Skeletal muscle satellite cell (primary cell): ENCODE results near the gene THSD1.
A peak's percentile ranks its signal among the peaks of the same experiment; 100 is the strongest.
"Not testable (repeated sequence)": the region's sequence is repeated elsewhere in the genome, so short reads cannot be mapped to it uniquely, and the experiment has no call there.

ENCODE experiments used
- H3K27me3 ChIP-seq: 2 replicates; pipeline ENCODE4 v1.7.0; 2013; ENCODE audit warnings: low read length; ENCODE audit not compliant: control insufficient read depth, insufficient read depth
- H3K36me3 ChIP-seq: 2 replicates; pipeline ENCODE4 v1.7.0; 2013; ENCODE audit warnings: mild to moderate bottlenecking, control low read depth, low read length; ENCODE audit not compliant: insufficient read depth
- H3K4me1 ChIP-seq: 2 replicates; pipeline ENCODE4 v1.7.0; 2013; ENCODE audit warnings: low read length; ENCODE audit not compliant: control insufficient read depth, insufficient read depth
- H3K4me2 ChIP-seq: 2 replicates; pipeline ENCODE4 v1.7.0; 2013; ENCODE audit warnings: mild to moderate bottlenecking, low read length
- H3K4me3 ChIP-seq: 2 replicates; pipeline ENCODE4 v1.7.0; 2013; ENCODE audit warnings: low read length
- H3K9ac ChIP-seq: 2 replicates; pipeline ENCODE4 v1.7.0; 2013; ENCODE audit warnings: mild to moderate bottlenecking, low read depth, low read length, moderate library complexity
- H3K9me3 ChIP-seq: replicated peaks from 2 replicates; pipeline ENCODE4 v1.7.0; 2013; ENCODE audit warnings: mild to moderate bottlenecking, control low read depth, low read length

THSD1 gene

DNA sequence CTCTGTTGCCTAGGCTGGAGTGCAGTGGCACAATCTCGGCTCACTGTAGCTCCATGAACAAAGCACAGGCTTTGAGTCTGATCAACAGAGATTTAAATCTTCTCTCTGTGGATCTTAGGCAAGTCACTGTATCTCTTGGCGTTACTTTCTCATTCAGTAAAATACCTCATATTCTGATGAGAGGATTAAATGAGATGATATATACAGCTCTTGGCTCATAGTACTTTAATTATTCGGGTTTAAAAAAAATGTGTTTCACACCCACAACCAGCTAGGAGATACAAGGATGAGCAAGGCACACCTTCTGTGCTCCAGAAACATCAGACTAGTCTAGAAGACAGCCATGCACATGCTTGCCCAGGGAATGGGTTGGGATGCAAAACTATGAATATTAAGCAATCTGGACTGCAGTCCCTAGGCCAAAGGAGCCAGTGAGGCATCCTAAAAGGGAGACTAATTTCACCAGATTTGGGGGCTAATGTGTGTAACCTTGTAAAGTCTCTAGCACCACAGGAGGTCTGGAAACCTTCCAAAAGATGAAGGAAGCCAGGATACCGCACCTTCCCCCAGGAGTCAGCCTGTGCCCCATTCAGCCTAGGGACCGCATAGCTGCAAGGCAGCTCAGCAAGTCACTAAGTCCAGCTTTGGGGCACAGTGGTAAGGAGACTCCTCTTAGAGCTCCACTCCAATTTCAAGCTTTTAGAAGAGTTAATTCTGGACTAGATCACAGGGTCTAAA, 42.0 kb upstream of the THSD1 start:
- H3K4me1 ChIP-seq: peaks cover 19% of the 10 kb centered on the region
- H3K4me2 ChIP-seq: peak overlapping the region; percentile 76
- H3K9ac ChIP-seq: peak overlapping the region; percentile 97
- no peaks in the 10 kb centered on the region for H3K9me3 ChIP-seq
- H3K4me3 ChIP-seq: peak overlapping the region; percentile 80
- no peaks in the 10 kb centered on the region for H3K27me3 ChIP-seq
- H3K36me3 ChIP-seq: peaks cover 10% of the 10 kb centered on the region

DNA sequence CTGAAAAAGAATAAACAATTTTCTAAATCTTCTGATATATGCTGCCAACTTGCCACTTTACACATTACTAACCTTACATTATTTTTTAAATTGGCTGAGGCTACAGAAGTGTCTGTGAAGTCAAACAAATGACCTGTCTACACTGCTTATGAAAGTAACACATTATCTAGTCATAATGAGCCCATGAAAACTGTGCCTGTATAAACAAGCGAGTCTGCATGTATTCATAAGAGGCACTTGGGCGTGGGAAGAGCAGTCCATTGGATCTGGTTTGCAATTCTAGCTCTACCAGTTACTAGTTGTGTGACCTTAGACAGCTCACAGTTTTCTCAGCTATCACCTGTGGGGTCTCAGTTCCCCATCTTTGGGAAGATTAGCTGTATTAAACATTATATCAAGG, 41.4 kb upstream of the THSD1 start:
- Histone ChIP-seq H3K27me3 (no peaks in the 10 kb centered on the region), H3K36me3 (peaks cover 14% of the 10 kb centered on the region), H3K9me3 (no peaks in the 10 kb centered on the region), H3K4me2 (no peak overlapping the region), H3K4me1 (peaks cover 19% of the 10 kb centered on the region), H3K9ac (no peak overlapping the region), H3K4me3 (no peak overlapping the region)

DNA sequence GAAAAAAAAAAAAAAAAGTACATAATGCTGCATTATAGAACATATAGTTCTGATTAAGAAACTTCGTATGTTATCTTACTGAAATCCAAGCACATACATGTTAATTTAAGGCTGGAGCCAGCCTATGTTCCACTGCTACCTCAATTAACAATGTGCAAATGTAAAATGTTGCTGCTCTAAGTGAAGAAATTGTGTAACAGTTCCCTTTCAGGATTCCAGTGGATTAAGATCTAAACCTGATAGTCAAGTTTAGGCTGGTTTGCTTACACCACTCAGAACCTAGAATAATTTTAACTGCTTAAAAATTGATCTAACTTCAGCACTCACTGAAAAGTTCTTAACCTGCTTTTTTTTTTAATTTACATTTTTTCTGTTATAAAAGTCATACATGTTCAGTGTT, 40.3 kb upstream of the THSD1 start:
- H3K27me3 ChIP-seq: no peaks in the 10 kb centered on the region
- no peaks in the 10 kb centered on the region for H3K9me3 ChIP-seq
- H3K4me2 ChIP-seq: no peak overlapping the region
- H3K4me1 ChIP-seq: peaks cover 19% of the 10 kb centered on the region
- no peak overlapping the region for H3K4me3 ChIP-seq
- no peak overlapping the region for H3K9ac ChIP-seq
- peaks cover 14% of the 10 kb centered on the region for H3K36me3 ChIP-seq

DNA sequence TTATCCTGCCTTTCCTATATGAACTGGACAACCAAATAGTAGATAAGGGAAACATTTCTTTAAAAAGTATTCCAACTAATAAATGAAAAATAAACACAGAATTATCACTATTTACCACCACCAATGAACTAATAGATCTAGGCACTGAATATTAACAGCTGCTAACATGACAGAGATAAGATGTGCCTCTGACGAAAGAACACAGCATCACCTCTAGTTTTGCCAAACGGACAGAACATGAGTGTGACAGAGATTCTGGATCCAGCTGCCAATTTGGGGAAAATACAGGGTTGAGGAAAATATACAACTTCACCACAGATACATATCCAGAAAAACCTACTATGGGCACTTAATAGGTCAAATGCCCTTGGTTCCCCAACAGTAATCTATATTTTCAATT, 26.5 kb upstream of the THSD1 start:
- Histone ChIP-seq H3K9me3 (no peaks in the 10 kb centered on the region), H3K4me1 (peaks cover 13% of the 10 kb centered on the region), H3K9ac (no peak overlapping the region), H3K27me3 (no peaks in the 10 kb centered on the region), H3K36me3 (peaks cover 64% of the 10 kb centered on the region), H3K4me2 (no peak overlapping the region), H3K4me3 (no peak overlapping the region)

DNA sequence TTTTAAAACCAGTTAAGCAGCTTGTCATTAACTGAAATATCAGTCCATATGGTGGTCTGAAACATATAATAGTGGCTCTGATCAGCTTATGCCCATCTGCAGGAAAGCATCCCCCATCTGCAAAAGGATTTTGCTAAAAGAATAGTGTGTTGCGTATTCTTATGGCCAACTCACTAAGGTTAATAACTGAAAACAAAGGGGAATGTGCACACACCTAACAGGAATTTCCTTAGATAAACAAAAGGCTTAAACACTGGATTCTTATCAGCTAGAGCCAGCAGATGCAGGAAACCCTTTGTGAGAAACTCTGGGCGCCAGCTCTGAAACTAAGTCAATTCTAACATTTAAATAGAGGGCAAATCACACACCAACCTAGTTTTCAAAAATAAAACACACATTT, 22.3 kb upstream of the THSD1 start:
- no peak overlapping the region for H3K4me3 ChIP-seq
- no peak overlapping the region for H3K9ac ChIP-seq
- peak overlapping the region; percentile 20 for H3K4me2 ChIP-seq
- no peaks in the 10 kb centered on the region for H3K9me3 ChIP-seq
- peaks cover 63% of the 10 kb centered on the region for H3K36me3 ChIP-seq
- H3K27me3 ChIP-seq: no peaks in the 10 kb centered on the region
- H3K4me1 ChIP-seq: peaks cover 13% of the 10 kb centered on the region

DNA sequence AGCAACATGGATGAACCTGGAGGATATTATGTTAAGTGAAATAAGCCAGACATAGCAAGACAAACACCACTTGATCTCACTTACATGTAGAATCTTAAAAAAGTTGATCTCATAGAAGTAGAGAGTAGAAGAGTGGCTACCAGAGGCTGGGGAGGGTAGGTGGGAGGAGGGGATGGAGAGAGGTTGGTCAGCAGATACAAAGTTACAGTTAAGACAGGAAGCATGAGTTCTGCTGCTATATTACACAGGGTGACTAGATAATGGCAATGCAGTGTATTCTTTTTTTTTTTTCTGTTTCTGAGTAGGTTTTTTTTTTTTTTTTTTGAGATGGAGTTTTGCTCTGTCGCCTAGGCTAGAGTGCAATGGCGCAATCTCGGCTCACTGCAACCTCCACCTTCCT, 15.2 kb upstream of the THSD1 start:
- Histone ChIP-seq H3K36me3 (peaks cover 67% of the 10 kb centered on the region), H3K9ac (no peak overlapping the region), H3K4me3 (no peak overlapping the region), H3K27me3 (no peaks in the 10 kb centered on the region), H3K4me2 (no peak overlapping the region), H3K4me1 (no peaks in the 10 kb centered on the region), H3K9me3 (no peaks in the 10 kb centered on the region)

DNA sequence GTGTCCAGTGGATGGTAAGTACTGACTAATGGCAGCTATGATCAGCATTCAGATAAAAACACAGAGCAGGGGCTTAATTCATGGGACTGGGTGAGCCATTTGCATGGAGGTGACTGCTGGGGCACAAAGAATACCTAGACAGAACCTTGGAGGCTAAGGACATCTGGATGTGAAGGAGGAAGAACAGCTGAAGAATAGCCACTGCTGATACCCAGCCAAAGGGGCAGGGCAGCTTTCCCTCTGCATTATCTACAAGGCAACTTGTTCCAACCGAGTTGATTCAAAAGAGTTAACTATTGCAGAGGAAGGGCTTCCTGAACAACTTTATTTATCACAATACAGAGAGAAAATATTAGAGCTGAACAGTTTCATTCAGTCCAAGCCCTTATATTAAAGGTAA, 13.1 kb upstream of the THSD1 start:
- H3K36me3 ChIP-seq: peaks cover 58% of the 10 kb centered on the region
- H3K4me2 ChIP-seq: no peak overlapping the region
- no peaks in the 10 kb centered on the region for H3K9me3 ChIP-seq
- no peak overlapping the region for H3K9ac ChIP-seq
- no peak overlapping the region for H3K4me3 ChIP-seq
- H3K27me3 ChIP-seq: no peaks in the 10 kb centered on the region
- peaks cover 19% of the 10 kb centered on the region for H3K4me1 ChIP-seq

DNA sequence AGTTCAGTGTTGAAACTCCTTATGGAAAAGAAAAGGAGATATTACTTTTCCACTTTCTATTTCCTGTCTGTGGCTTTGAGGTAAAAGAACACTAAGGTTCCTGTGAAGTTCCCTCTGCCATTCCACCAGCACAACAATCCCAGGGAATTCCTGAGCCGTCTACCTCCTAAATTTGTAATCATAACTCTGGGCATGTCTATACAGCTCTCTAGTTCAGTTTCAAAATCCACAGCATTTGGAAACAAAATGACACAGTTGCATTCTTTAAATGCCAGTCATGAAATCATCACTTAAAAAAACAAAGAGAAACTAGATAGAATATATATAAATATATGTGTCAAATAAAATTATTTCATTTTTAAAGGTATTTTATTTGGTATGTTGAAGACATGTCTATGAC, 9.0 kb upstream of the THSD1 start:
- peak overlapping the region; percentile 61 for H3K9ac ChIP-seq
- H3K4me1 ChIP-seq: peaks cover 32% of the 10 kb centered on the region
- no peaks in the 10 kb centered on the region for H3K9me3 ChIP-seq
- no peak overlapping the region for H3K4me3 ChIP-seq
- H3K27me3 ChIP-seq: no peaks in the 10 kb centered on the region
- peaks cover 49% of the 10 kb centered on the region for H3K36me3 ChIP-seq
- peak overlapping the region; percentile 41 for H3K4me2 ChIP-seq

DNA sequence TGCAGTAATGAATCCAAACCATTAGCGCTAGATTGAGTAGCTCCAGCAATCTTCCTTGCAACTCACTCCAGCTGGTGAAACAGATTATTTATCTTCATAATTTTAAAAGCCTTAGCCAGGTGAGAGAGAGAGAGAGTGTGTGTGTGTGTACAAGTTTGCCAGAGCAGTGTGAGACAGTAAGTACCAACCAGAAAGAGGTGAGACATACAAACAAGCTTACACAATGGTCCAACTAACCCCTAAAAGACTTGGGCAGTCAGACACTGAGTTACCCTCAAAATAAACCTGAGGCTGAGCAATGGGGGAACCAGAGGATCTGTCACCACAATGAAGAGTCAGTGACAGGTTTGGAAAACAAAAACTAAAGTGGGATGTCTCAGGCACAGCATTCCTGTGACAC, 8.1 kb upstream of the THSD1 start:
- H3K4me2 ChIP-seq: no peak overlapping the region
- H3K27me3 ChIP-seq: no peaks in the 10 kb centered on the region
- H3K36me3 ChIP-seq: peaks cover 49% of the 10 kb centered on the region
- H3K4me1 ChIP-seq: peaks cover 32% of the 10 kb centered on the region
- no peaks in the 10 kb centered on the region for H3K9me3 ChIP-seq
- peak overlapping the region; percentile 61 for H3K9ac ChIP-seq
- no peak overlapping the region for H3K4me3 ChIP-seq

DNA sequence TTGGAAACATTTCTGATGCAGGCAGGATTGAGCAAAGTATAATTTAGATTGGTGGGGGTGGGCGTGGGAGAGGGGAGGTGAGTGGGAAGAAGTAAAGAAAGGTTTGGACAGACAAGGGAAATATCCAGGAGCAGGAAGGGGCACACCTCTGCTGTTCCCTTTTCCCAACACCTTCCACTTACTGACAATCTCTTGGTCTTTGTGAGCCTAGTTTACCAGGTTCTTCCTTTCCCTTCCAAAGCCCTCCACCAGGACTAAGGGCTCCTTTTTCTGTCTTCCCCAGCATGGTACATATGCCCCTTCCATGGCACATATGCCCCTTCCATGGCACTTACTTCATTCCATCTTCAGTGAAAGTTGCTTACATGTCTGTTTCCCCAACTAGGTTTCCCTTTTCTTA, 6.2 kb upstream of the THSD1 start:
- H3K4me2 ChIP-seq: peak overlapping the region; percentile 18
- H3K9ac ChIP-seq: no peak overlapping the region
- H3K9me3 ChIP-seq: no peaks in the 10 kb centered on the region
- H3K27me3 ChIP-seq: no peaks in the 10 kb centered on the region
- peaks cover 32% of the 10 kb centered on the region for H3K4me1 ChIP-seq
- H3K4me3 ChIP-seq: no peak overlapping the region
- H3K36me3 ChIP-seq: peaks cover 34% of the 10 kb centered on the region

DNA sequence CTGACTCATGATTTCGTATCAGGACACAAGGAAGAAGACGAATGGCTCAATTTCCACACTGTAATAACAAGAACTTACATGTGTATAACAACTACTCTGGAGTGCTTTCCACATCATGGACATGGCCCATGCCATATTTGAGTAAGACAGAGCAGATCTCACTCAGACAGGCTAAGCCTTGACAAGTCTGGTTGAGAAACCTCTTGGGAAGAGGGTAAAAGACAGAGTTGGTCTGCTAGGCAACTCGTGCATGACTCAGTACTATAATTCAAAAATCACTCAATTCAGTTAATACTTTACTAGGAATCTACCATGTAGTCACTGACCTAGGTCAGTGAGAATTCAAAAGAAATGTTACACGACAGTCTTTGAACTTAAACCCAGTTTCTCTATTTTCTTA, 5.7 kb upstream of the THSD1 start:
- H3K27me3 ChIP-seq: no peaks in the 10 kb centered on the region
- no peaks in the 10 kb centered on the region for H3K9me3 ChIP-seq
- H3K4me3 ChIP-seq: no peak overlapping the region
- peaks cover 32% of the 10 kb centered on the region for H3K4me1 ChIP-seq
- H3K36me3 ChIP-seq: peaks cover 31% of the 10 kb centered on the region
- H3K4me2 ChIP-seq: peak overlapping the region; percentile 18
- no peak overlapping the region for H3K9ac ChIP-seq

DNA sequence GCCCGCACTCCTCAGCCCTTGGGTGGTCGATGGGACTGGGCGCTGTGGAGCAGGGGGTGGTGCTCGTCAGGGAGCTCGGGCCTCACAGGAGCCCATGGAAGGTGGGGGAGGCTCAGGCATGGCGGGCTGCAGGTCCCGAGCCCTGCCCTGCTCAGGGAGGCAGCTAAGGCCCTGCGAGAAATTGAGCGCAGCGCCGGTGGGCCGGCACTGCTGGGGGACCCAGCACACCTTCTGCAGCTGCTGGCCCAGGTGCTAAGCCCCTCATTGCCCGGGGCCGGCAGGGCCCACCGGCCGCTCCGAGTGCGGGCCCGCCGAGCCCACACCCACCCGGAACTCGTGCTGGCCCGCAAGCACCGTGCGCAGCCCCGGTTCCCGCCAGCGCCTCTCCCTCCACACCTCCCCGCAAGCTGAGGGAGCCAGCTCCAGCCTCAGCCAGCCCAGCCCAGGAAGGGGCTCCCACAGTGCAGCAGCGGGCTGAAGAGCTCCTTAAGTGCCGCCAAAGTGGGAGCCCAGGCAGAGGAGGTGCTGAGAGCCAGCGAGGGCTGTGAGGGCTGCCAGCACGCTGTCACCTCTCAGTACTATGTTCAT, 2.2 kb upstream of the THSD1 start:
- not testable (repeated sequence) for H3K9me3 ChIP-seq, H3K9ac ChIP-seq, H3K4me3 ChIP-seq, H3K27me3 ChIP-seq, H3K4me2 ChIP-seq
- H3K36me3 ChIP-seq: peaks cover 13% of the 10 kb centered on the region
- peaks cover 29% of the 10 kb centered on the region for H3K4me1 ChIP-seq
